IMR-90 (cell line): ENCODE data around the gene GCK. TPM values are rescaled to one million over a fixed set of nuclear protein-coding genes. Genes with fewer than 3 reads are reported as not detected.
"Not testable (repeated sequence)": the region's sequence is repeated elsewhere in the genome, so short reads cannot be mapped to it uniquely, and the experiment has no call there.

Experiments used
- ATAC-seq: fragments of 200-7000 bp; cut with Tn5 transposase; 2 replicates; pipeline ENCODE4 v1.9.1; 2020; ENCODE audit warnings: low read depth, mild to moderate bottlenecking, moderate library complexity
- BruUV-seq: library from RNA; stranded (reverse); fragments of 400-500 nt; replicated peaks from 2 replicates; lab custom pipeline; 2021; lab: Mats Ljungman, UMichigan
- CTCF ChIA-PET: fragments of 300-600 bp; formaldehyde crosslinking; extraction: SDS; loops from one replicate; lab custom pipeline; 2021; ENCODE audit warnings: antibody characterized with exemption; lab: Yijun Ruan, JAX
- POLR2A ChIA-PET: fragments of 300-600 bp; sonication (Branson Sonifier 250); formaldehyde crosslinking; loops from one replicate; lab custom pipeline; 2022; ENCODE audit warnings: antibody characterized with exemption; ENCODE audit not compliant: unreplicated experiment; lab: Charles Lee
- DNase-seq: peaks from one replicate; pipeline ENCODE4 v3.0.0; 2013
- H2AFZ ChIP-seq: replicated peaks from 2 replicates; pipeline ENCODE3; 2013; ENCODE audit warnings: low read length, mild to moderate bottlenecking; ENCODE audit not compliant: poor library complexity
- H2AK5ac ChIP-seq: 2 replicates; pipeline ENCODE4 v1.6.1; 2013; ENCODE audit warnings: low read depth, low read length, inconsistent platforms
- H2AK9ac ChIP-seq: replicated peaks from 2 replicates; pipeline ENCODE3; 2013; ENCODE audit warnings: mild to moderate bottlenecking, low read depth, low read length, moderate library complexity; ENCODE audit not compliant: poor library complexity
- H2BK120ac ChIP-seq: 2 replicates; pipeline ENCODE4 v1.6.1; 2013; ENCODE audit warnings: low read depth, low read length, inconsistent platforms
- H2BK15ac ChIP-seq: 3 replicates; pipeline ENCODE4 v1.6.1; 2013; ENCODE audit warnings: low read depth, low read length, inconsistent platforms
- H2BK20ac ChIP-seq: 2 replicates; pipeline ENCODE4 v1.6.1; 2013; ENCODE audit warnings: low read depth, mild to moderate bottlenecking, inconsistent platforms, low read length, moderate library complexity
- H2BK5ac ChIP-seq: 2 replicates; pipeline ENCODE4 v1.6.1; 2013; ENCODE audit warnings: mild to moderate bottlenecking, low read depth, low read length, inconsistent platforms; ENCODE audit not compliant: poor library complexity, severe bottlenecking
- H3K14ac ChIP-seq: replicated peaks from 2 replicates; pipeline ENCODE4 v1.6.1; 2013; ENCODE audit warnings: low read depth, low read length, inconsistent platforms
- H3K18ac ChIP-seq: 2 replicates; pipeline ENCODE4 v1.6.1; 2013; ENCODE audit warnings: low read depth, low read length, control low read depth
- H3K23ac ChIP-seq: 2 replicates; pipeline ENCODE4 v1.6.1; 2013; ENCODE audit warnings: low read depth, low read length, inconsistent platforms
- H3K27ac ChIP-seq: 2 replicates; pipeline ENCODE4 v1.5.1; 2013; ENCODE audit warnings: mild to moderate bottlenecking, control low read depth, low read length; ENCODE audit not compliant: insufficient read depth
- H3K27me3 ChIP-seq: 2 replicates; pipeline ENCODE4 v1.6.1; 2013; ENCODE audit warnings: low read length; ENCODE audit not compliant: control insufficient read depth, insufficient read depth
- H3K36me3 ChIP-seq: 2 replicates; pipeline ENCODE4 v1.6.1; 2013; ENCODE audit warnings: low read length, mixed read lengths; ENCODE audit not compliant: control insufficient read depth, insufficient read depth
- H3K4ac ChIP-seq: 2 replicates; pipeline ENCODE4 v1.6.1; 2013; ENCODE audit warnings: low read depth, low read length, inconsistent platforms
- H3K4me1 ChIP-seq: 2 replicates; pipeline ENCODE4 v1.6.1; 2013; ENCODE audit warnings: low read length, mixed read lengths; ENCODE audit not compliant: control insufficient read depth, insufficient read depth
- H3K4me2 ChIP-seq: 2 replicates; pipeline ENCODE4 v1.6.1; 2013; ENCODE audit warnings: low read depth, mild to moderate bottlenecking, control low read depth, low read length, moderate library complexity
- H3K4me3 ChIP-seq: 2 replicates; pipeline ENCODE4 v1.5.1; 2013; ENCODE audit warnings: low read depth, mild to moderate bottlenecking, control low read depth, low read length, moderate library complexity; ENCODE audit not compliant: insufficient read depth
- H3K56ac ChIP-seq: 2 replicates; pipeline ENCODE4 v1.6.1; 2013; ENCODE audit warnings: low read length, inconsistent platforms; ENCODE audit not compliant: insufficient read depth; ENCODE audit errors: extremely low read depth
- H3K79me1 ChIP-seq, 2 experiments: 2 replicates each; pipeline ENCODE4 v1.6.1; 2013; ENCODE audit warnings: low read length in 2 of 2, inconsistent platforms in 1 of 2, low read depth in 1 of 2
- H3K9ac ChIP-seq: 2 replicates; pipeline ENCODE4 v1.6.1; 2013; ENCODE audit warnings: low read depth, low read length, control low read depth
- H3K9me1 ChIP-seq: 2 replicates; pipeline ENCODE4 v1.6.1; 2013; ENCODE audit warnings: low read length, inconsistent platforms; ENCODE audit not compliant: insufficient read depth
- H3K9me3 ChIP-seq: 2 replicates; pipeline ENCODE4 v1.6.1; 2013; ENCODE audit warnings: low read length; ENCODE audit not compliant: control insufficient read depth, insufficient read depth
- H4K20me1 ChIP-seq: 2 replicates; pipeline ENCODE4 v1.6.1; 2013; ENCODE audit warnings: low read length, inconsistent platforms; ENCODE audit not compliant: insufficient read depth
- H4K5ac ChIP-seq: 2 replicates; pipeline ENCODE4 v1.6.1; 2013; ENCODE audit warnings: mild to moderate bottlenecking, low read depth, low read length, control low read depth
- H4K8ac ChIP-seq, 2 experiments: 2 replicates each; pipeline ENCODE4 v1.6.1; 2013; ENCODE audit warnings: low read depth in 2 of 2, low read length in 2 of 2, control low read depth in 1 of 2, inconsistent platforms in 1 of 2
- H4K91ac ChIP-seq: 2 replicates; pipeline ENCODE4 v1.6.1; 2013; ENCODE audit warnings: low read depth, low read length, inconsistent platforms; ENCODE audit not compliant: insufficient read depth
- FOS ChIP-seq: fragments of 150-350 bp; IDR thresholded peaks from 2 replicates; pipeline ENCODE4 v1.6.1; 2016; ENCODE audit warnings: low read depth, low read length
- RCOR1 ChIP-seq: IDR thresholded peaks from 2 replicates; pipeline ENCODE4 v1.6.1; 2012; ENCODE audit warnings: mild to moderate bottlenecking, low read length, improper control_type of control experiment; ENCODE audit not compliant: insufficient replicate concordance
- WGBS, 2 experiments: methylation state at CpG; one replicate each; pipeline versions ENCODE4 v1.1.5 to v1.1.7; 2013; ENCODE audit warnings: missing lambda C conversion rate in 2 of 2; ENCODE audit not compliant: insufficient read length in 1 of 2; ENCODE audit errors: extremely low coverage in 2 of 2; 5-methylcytosine and 5-hydroxymethylcytosine counted together
- dilution Hi-C: fragments of 300-500 bp; cut with HindIII; formaldehyde crosslinking; loops from one replicate; pipeline ENCODE4 v1.14.3; 2018; ENCODE audit warnings: low sequenced_read_pairs; ENCODE audit not compliant: unreplicated experiment
- in situ Hi-C: fragments of 300-500 bp; cut with MboI; formaldehyde crosslinking; loops from 3 replicates; pipeline ENCODE4 v1.14.3; 2019; ENCODE audit warnings: low sequenced_read_pairs, inconsistent platforms, mixed read lengths
- intact Hi-C: fragments of 100-400 bp; cut with micrococcal nuclease; formaldehyde crosslinking; loops from 2 replicates; pipeline ENCODE4 v1.10.0; 2022
- polyA plus RNA-seq, 3 experiments: library from polyadenylated mRNA; depleted of rRNA; stranded (reverse); fragments of >200 nt; gene quantifications; 2 replicates each; pipeline ENCODE4 v1.2.3, GENCODE V29; 2012; ENCODE audit warnings: low replicate concordance in 1 of 3
- total RNA-seq: library from RNA; depleted of rRNA; stranded (reverse); fragments of >200 nt; gene quantifications from 2 replicates; pipeline ENCODE4 v1.2.3, GENCODE V29; 2012

GCK gene
- total and polyA plus RNA-seq, 2 of the 4 experiments (the other 2 are of a cell fraction): 0.14 to 0.18 TPM

DNA sequence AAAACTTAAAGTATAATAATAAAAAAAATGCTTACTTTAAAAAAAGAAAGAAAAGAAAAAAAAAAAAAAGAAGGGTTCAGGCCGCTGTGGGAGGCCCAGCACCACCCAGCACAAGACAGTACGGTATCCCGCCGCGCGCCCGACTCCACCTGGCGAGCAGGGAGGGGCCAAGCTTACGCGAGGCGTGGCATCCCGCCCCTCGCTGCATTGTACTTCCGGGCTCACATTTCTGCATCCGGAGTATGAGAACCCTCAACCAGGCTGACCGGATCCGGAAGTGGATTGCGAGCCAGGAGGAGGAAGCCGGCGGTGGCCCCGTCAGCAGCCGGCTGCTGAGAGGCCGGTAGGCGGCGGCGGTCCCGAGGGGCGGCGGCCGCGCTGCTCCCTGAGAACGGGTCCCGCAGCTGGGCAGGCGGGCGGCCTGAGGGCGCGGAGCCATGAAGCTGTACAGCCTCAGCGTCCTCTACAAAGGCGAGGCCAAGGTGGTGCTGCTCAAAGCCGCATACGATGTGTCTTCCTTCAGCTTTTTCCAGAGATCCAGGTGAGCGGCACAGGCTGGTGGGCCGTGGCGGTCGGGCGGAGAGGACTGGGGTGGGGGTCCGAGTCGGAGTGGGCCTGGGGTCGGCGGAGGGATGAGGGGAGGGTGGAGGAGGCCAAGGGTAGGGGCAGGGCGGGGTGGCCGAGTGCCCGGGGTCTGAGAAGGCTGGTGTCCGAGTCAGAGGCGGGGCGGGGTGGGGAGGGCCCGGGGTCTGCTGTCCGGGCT, 11.6 kb upstream of the GCK start, which contains the start of gene YKT6 (continued):
- TF ChIP-seq RCOR1 (no peak), FOS (no peak)

DNA sequence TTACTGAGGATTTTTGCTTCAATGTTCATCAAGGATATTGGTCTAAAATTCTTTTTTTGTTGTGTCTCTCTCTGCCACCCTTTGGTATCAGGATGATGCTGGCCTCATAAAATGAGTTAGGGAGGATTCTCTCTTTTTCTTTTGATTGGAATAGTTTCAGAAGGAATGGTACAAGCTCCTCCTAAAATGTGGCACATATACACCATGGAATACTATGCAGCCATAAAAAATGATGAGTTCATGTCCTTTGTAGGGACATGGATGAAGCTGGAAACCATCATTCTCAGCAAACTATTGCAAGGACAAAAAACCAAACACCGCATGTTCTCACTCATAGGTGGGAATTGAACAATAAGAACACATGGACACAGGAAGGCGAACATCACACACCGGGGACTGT, 10.9 kb upstream of the GCK start:
- H3K14ac ChIP-seq, H2BK15ac ChIP-seq, H3K56ac ChIP-seq, H4K8ac ChIP-seq, H2AFZ ChIP-seq, H2BK120ac ChIP-seq, ATAC-seq, H3K18ac ChIP-seq, H3K9me1 ChIP-seq, H2AK5ac ChIP-seq, H3K36me3 ChIP-seq, H2BK20ac ChIP-seq, H3K4me1 ChIP-seq, H4K5ac ChIP-seq, CTCF ChIA-PET, H3K4ac ChIP-seq, H3K9me3 ChIP-seq, BruUV-seq, H3K9ac ChIP-seq, in situ Hi-C loops, H3K27me3 ChIP-seq, H3K4me2 ChIP-seq, intact Hi-C loops, H2AK9ac ChIP-seq, H2BK5ac ChIP-seq, H3K23ac ChIP-seq, dilution Hi-C loops, H3K27ac ChIP-seq, H3K4me3 ChIP-seq, H4K91ac ChIP-seq, DNase-seq: not testable (repeated sequence)
- POLR2A ChIA-PET: interaction anchor here (0.5 to 1.2 kb wide), 3 partner anchors 112 to 597 kb away, joined by 3 read pairs; no protein-coding TSS in a partner anchor
- H3K79me1 ChIP-seq: peaks cover 17 to 35% of the 10 kb centered on the region in 2 experiments
- peaks cover 31% of the 10 kb centered on the region for H4K20me1 ChIP-seq
- WGBS, 2 experiments: no CpG with 5 or more reads among the region's 3 CpGs
